ENCODE data around the gene TEKT5. TPM values are rescaled to one million over a fixed set of nuclear protein-coding genes. Genes with fewer than 3 reads are reported as not detected.

The TEKT5 gene
- total and polyA plus RNA-seq, 4 donors = 0.13 to 0.92 TPM; not detected in 2

- DNase-seq (ENCODE audit: low spot score) = no peak
- no peaks in the 10 kb centered on the region for H3K9me3 ChIP-seq (ENCODE audit: control insufficient read depth in 4 of 4, low read length in 3 of 4)
- H3K27me3 ChIP-seq (ENCODE audit: control insufficient read depth in 4 of 4, insufficient read depth in 4 of 4, low read length in 3 of 4) = no peaks in the 10 kb centered on the region
- no peaks in the 10 kb centered on the region for H3K36me3 ChIP-seq (ENCODE audit: control insufficient read depth in 4 of 4, insufficient read depth in 3 of 4, low read depth in 1 of 4, low read length in 3 of 4)
- no peak overlapping the region for H3K27ac ChIP-seq (ENCODE audit: low read depth in 1 of 2, low read length in 2 of 2)
- TF ChIP-seq RAD21 (IDR thresholded peaks at IDR 0.05) = no peak
- TF ChIP-seq SP1 (IDR thresholded peaks at IDR 0.05) = no peak
- TF ChIP-seq EGR1 (IDR thresholded peaks at IDR 0.05; ENCODE audit: low read depth in 2 of 2) = no peak
- TF ChIP-seq FOXA2 (IDR thresholded peaks at IDR 0.05) = no peak
- TF ChIP-seq FOXA1 (IDR thresholded peaks at IDR 0.05) = no peak
- TF ChIP-seq ATF3 (IDR thresholded peaks at IDR 0.05) = no peak
- TF ChIP-seq RXRA (IDR thresholded peaks at IDR 0.05) = no peak
- no peak for TF ChIP-seq HNF4A (conservative IDR thresholded peaks at IDR 0.05)
- no peak for TF ChIP-seq HNF4G (IDR thresholded peaks at IDR 0.05)
- TF ChIP-seq ZBTB33 (IDR thresholded peaks at IDR 0.05) = no peak
- TF ChIP-seq TAF1 (conservative IDR thresholded peaks at IDR 0.05) = no peak
- TF ChIP-seq MAX (IDR thresholded peaks at IDR 0.05) = no peak
- no peak for TF ChIP-seq NR2F2 (IDR thresholded peaks at IDR 0.05)
- H3K4me3 ChIP-seq (ENCODE audit: low read depth in 1 of 3, low read length in 3 of 3) = no peak overlapping the region
- 67% methylated on average over 2 of the region's 2 CpGs for WGBS
- no peak overlapping the region for H3K9ac ChIP-seq (ENCODE audit: low read depth in 1 of 2, low read length in 2 of 2)
- peaks cover 0 to 20% (median 8%) of the 10 kb centered on the region in 4 donors for H3K4me1 ChIP-seq (ENCODE audit: control insufficient read depth in 4 of 4, insufficient read depth in 4 of 4, low read length in 3 of 4)
These were observed 113.2 kb downstream of the TEKT5 start for GRCh38 chr16:10581507-10581906.

- no peak for DNase-seq (ENCODE audit: low spot score)
- TF ChIP-seq NR2F2 (IDR thresholded peaks at IDR 0.05) = no peak
- no peak for TF ChIP-seq YY1 (IDR thresholded peaks at IDR 0.05)
- no peak for TF ChIP-seq CTCF (IDR thresholded peaks at IDR 0.05; ENCODE audit: low read depth, low read length, missing input control)
- TF ChIP-seq FOXA1 (IDR thresholded peaks at IDR 0.05) = no peak
- TF ChIP-seq REST (IDR thresholded peaks at IDR 0.05) = no peak
- TF ChIP-seq FOXA2 (IDR thresholded peaks at IDR 0.05) = no peak
- no peak for TF ChIP-seq HNF4G (IDR thresholded peaks at IDR 0.05)
- no peak for TF ChIP-seq SP1 (IDR thresholded peaks at IDR 0.05)
- no peak for TF ChIP-seq ATF3 (IDR thresholded peaks at IDR 0.05)
- TF ChIP-seq EGR1 (IDR thresholded peaks at IDR 0.05; ENCODE audit: low read depth in 2 of 2) = no peak
- no peak for TF ChIP-seq JUND (IDR thresholded peaks at IDR 0.05)
- TF ChIP-seq ZBTB33 (IDR thresholded peaks at IDR 0.05) = no peak
- TF ChIP-seq TAF1 (conservative IDR thresholded peaks at IDR 0.05) = no peak
- TF ChIP-seq MAX (IDR thresholded peaks at IDR 0.05) = no peak
- no peak for TF ChIP-seq HNF4A (conservative IDR thresholded peaks at IDR 0.05)
- TF ChIP-seq RAD21 (IDR thresholded peaks at IDR 0.05) = no peak
- no peak for TF ChIP-seq RXRA (IDR thresholded peaks at IDR 0.05)
- Histone ChIP-seq H3K36me3 (ENCODE audit: control insufficient read depth in 4 of 4, insufficient read depth in 3 of 4, low read depth in 1 of 4, low read length in 3 of 4) (no peaks in the 10 kb centered on the region), H3K27me3 (ENCODE audit: control insufficient read depth in 4 of 4, insufficient read depth in 4 of 4, low read length in 3 of 4) (no peaks in the 10 kb centered on the region), H3K9me3 (ENCODE audit: control insufficient read depth in 4 of 4, low read length in 3 of 4) (no peaks in the 10 kb centered on the region), H3K4me3 (ENCODE audit: low read depth in 1 of 3, low read length in 3 of 3) (peak overlapping the region in 2 of 3 donors; percentile 60 to 88), H3K27ac (ENCODE audit: low read depth in 1 of 2, low read length in 2 of 2) (peak overlapping the region; percentile 65 to 84), H3K9ac (ENCODE audit: low read depth in 1 of 2, low read length in 2 of 2) (peak overlapping the region in 1 of 2 donors; percentile 86), H3K4me1 (ENCODE audit: control insufficient read depth in 4 of 4, insufficient read depth in 4 of 4, low read length in 3 of 4) (peaks cover 0 to 20% (median 8%) of the 10 kb centered on the region in 4 donors)
- WGBS = 35% methylated on average over 7 of the region's 7 CpGs
These were observed 113.9 kb downstream of the TEKT5 start for GRCh38 chr16:10580883-10581247.

Measured in liver (tissue), 9 donors.